Suprapubic skin (tissue), 4 donors: Measurements from ENCODE around the gene ISL2. TPM values are rescaled to one million over a fixed set of nuclear protein-coding genes. Genes with fewer than 3 reads are reported as not detected.

ENCODE experiments used
- DNase-seq, 2 donors: peaks; one replicate each; pipeline ENCODE4 v3.0.0-alpha.2; 2019; ENCODE audit warnings: low spot score in 2 of 2
- H3K27ac ChIP-seq: fragments of 200-600 bp; sonication (generic); one replicate; pipeline ENCODE4 v1.5.1; 2019
- H3K27me3 ChIP-seq: fragments of 200-600 bp; sonication (generic); one replicate; pipeline ENCODE4 v1.5.1; 2019
- H3K36me3 ChIP-seq: fragments of 200-600 bp; sonication (generic); one replicate; pipeline ENCODE4 v1.5.1; 2019
- H3K4me1 ChIP-seq: fragments of 200-600 bp; sonication (generic); one replicate; pipeline ENCODE4 v1.5.1; 2019
- H3K4me3 ChIP-seq: fragments of 200-600 bp; sonication (generic); one replicate; pipeline ENCODE4 v1.5.1; 2019; ENCODE audit warnings: mild to moderate bottlenecking
- H3K9me3 ChIP-seq: fragments of 200-600 bp; sonication (generic); one replicate; pipeline ENCODE4 v1.5.1; 2019
- EP300 ChIP-seq: sonication (generic); formaldehyde crosslinking; IDR thresholded peaks from one replicate; pipeline ENCODE4 v1.6.1; 2017; ENCODE audit warnings: antibody characterized with exemption
- POLR2A ChIP-seq, 2 donors: fragments of 450-650 bp; IDR thresholded peaks; one replicate each; pipeline ENCODE4 v1.6.1; 2017; ENCODE audit warnings: antibody characterized with exemption in 2 of 2, mild to moderate bottlenecking in 2 of 2, moderate library complexity in 2 of 2
- POLR2AphosphoS5 ChIP-seq, 3 donors: sonication (generic); formaldehyde crosslinking; IDR thresholded peaks; one replicate each; pipeline ENCODE4 v1.6.1; 2017; ENCODE audit warnings: antibody characterized with exemption in 3 of 3
- WGBS: methylation state at CpG from one replicate; pipeline ENCODE4 v1.1.5; 2018; 5-methylcytosine and 5-hydroxymethylcytosine counted together
- total RNA-seq, 4 donors: library from RNA; depleted of rRNA; stranded (reverse); fragments of >200 nt; gene quantifications; one replicate each; pipeline ENCODE4 v1.1.0, GENCODE V29; 2016
- TF ChIP-seq, protein P1 (sequence below), 2 donors: fragments of 200-600 bp in 1 of 2; fragments of 450-650 bp in 1 of 2; sonication (generic) in 1 of 2; IDR thresholded peaks; one replicate each; pipeline ENCODE4 v1.5.1; 2016 to 2019; ENCODE audit warnings: antibody characterized with exemption in 2 of 2, mild to moderate bottlenecking in 1 of 2, moderate library complexity in 1 of 2

Gene ISL2
- total RNA-seq, 4 donors from 2014 or later, result 0.76 TPM; not detected in 3

DNA sequence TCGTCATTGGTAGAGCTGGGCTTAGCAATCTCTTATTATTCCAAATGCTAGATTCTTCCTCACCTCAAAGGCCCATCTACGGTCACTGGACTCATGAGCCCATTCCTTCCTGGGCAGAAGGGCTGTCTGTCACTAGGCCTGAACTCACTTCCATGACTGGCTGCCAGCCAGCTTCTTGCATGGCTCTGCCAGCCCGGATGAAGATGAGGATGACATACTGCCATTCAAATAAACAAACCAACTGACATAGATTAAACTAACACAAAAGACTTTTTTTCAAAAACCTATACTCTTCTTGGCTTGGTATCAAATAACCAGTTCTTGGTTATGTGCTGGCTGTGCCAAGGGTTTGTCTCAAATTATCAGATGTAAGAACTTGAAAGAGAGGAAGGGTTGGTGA, 23.8 kb downstream of the ISL2 start:
- WGBS, result 88% methylated on average over 3 of the region's 3 CpGs

DNA sequence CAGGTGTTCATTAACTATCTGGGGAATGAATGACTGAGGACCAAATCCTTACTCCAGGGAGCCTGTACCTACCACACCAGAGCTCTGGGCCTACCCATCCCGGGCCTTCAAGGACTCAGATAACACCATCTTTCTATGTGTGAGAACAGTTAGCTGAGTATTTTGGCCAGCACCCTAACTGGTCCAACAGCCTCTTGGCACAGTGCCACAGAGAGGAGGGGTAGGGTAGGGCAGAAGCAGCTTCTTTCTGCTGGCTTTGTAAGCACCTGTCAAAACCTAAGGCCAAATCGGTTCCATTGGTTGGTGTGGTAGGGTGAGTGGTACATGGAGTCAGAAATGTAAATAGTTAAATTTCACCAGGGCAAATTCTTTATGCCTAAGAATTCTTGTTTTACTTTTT, 26.7 kb downstream of the ISL2 start:
- Histone ChIP-seq H3K27me3 (no peaks in the 10 kb centered on the region), H3K4me3 (no peak overlapping the region), H3K36me3 (no peaks in the 10 kb centered on the region), H3K4me1 (peaks cover 4% of the 10 kb centered on the region), H3K9me3 (no peaks in the 10 kb centered on the region), H3K27ac (no peak overlapping the region)
- TF ChIP-seq POLR2A (IDR thresholded peaks at IDR 0.05) (no peak), EP300 (no peak), POLR2AphosphoS5 (IDR thresholded peaks at IDR 0.05) (no peak)
- TF ChIP-seq, protein P1, sequence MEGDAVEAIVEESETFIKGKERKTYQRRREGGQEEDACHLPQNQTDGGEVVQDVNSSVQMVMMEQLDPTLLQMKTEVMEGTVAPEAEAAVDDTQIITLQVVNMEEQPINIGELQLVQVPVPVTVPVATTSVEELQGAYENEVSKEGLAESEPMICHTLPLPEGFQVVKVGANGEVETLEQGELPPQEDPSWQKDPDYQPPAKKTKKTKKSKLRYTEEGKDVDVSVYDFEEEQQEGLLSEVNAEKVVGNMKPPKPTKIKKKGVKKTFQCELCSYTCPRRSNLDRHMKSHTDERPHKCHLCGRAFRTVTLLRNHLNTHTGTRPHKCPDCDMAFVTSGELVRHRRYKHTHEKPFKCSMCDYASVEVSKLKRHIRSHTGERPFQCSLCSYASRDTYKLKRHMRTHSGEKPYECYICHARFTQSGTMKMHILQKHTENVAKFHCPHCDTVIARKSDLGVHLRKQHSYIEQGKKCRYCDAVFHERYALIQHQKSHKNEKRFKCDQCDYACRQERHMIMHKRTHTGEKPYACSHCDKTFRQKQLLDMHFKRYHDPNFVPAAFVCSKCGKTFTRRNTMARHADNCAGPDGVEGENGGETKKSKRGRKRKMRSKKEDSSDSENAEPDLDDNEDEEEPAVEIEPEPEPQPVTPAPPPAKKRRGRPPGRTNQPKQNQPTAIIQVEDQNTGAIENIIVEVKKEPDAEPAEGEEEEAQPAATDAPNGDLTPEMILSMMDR (IDR thresholded peaks at IDR 0.05), result no peak
- 71% methylated on average over 2 of the region's 2 CpGs for WGBS
- DNase-seq, result no peak

More for the DNA sequence above, 23.8 kb downstream of the ISL2 start:
- H3K4me1 ChIP-seq, result no peaks in the 10 kb centered on the region
- TF ChIP-seq, protein P1 (IDR thresholded peaks at IDR 0.05), result no peak
- TF ChIP-seq POLR2A (IDR thresholded peaks at IDR 0.05) (no peak), POLR2AphosphoS5 (IDR thresholded peaks at IDR 0.05) (no peak), EP300 (no peak)
- no peaks in the 10 kb centered on the region for H3K9me3 ChIP-seq
- no peak overlapping the region for H3K27ac ChIP-seq
- no peak for DNase-seq
- H3K4me3 ChIP-seq, result no peak overlapping the region
- no peaks in the 10 kb centered on the region for H3K27me3 ChIP-seq
- H3K36me3 ChIP-seq, result no peaks in the 10 kb centered on the region

DNA sequence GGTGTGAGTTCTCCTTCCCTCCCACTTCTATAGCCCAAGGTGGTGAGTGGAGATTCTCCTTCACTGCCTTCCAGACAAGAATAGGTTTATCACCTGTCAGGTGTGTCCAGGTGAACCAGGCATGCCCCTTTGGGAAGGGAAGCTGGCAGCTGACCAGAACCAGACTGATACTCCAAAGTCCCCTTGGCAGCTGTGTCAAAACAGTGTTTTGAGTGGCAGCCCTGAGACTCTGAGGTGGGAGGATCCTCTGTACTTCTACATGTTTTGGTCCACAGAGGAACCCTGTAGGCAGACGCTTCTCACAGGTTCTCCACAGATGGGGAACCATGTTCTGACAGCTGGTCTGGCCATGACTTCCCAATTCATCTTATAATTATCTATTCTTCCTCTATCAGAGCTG, 30.1 kb downstream of the ISL2 start:
- peaks cover 7% of the 10 kb centered on the region for H3K4me1 ChIP-seq
- no peak overlapping the region for H3K27ac ChIP-seq
- H3K4me3 ChIP-seq, result no peak overlapping the region
- WGBS, result 100% methylated on average over 1 of the region's 1 CpG
- no peaks in the 10 kb centered on the region for H3K27me3 ChIP-seq
- no peaks in the 10 kb centered on the region for H3K9me3 ChIP-seq
- TF ChIP-seq EP300, result no peak
- TF ChIP-seq POLR2A (IDR thresholded peaks at IDR 0.05), result no peak
- TF ChIP-seq, protein P1 (IDR thresholded peaks at IDR 0.05), result no peak
- TF ChIP-seq POLR2AphosphoS5 (IDR thresholded peaks at IDR 0.05), result no peak
- no peaks in the 10 kb centered on the region for H3K36me3 ChIP-seq
- no peak for DNase-seq

DNA sequence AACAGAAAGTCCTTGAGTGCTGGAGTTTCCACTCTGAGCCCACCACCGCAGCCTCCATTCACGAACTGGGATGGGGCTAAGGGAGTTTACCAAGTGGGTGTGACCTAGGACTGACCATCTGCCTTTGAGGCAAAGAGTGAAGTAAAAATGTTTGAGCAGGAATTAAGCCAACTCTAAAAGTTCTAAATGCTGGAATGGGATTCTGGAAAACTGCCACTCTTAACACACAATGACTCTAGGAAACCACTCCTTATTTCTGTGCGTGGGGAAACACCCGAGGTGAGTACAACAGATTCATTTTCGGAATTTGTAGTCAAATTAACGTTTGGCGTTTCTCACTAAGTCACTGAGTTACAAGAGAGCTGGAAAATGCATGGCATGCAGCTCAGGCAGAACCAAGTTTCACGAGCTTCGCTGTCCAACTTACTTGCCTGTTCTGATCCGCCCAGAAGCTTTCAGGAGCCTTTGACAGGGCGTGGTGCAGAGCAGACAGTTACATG, 31.6 kb downstream of the ISL2 start:
- H3K4me3 ChIP-seq, result no peak overlapping the region
- H3K4me1 ChIP-seq, result peaks cover 7% of the 10 kb centered on the region
- peaks cover 4% of the 10 kb centered on the region for H3K36me3 ChIP-seq
- TF ChIP-seq POLR2A (IDR thresholded peaks at IDR 0.05) (no peak), POLR2AphosphoS5 (IDR thresholded peaks at IDR 0.05) (no peak), EP300 (no peak)
- TF ChIP-seq, protein P1 (IDR thresholded peaks at IDR 0.05), result no peak
- no peaks in the 10 kb centered on the region for H3K9me3 ChIP-seq
- DNase-seq, result no peak
- WGBS, result 20% methylated on average over 11 of the region's 11 CpGs
- no peak overlapping the region for H3K27ac ChIP-seq
- H3K27me3 ChIP-seq, result no peaks in the 10 kb centered on the region

- WGBS, result 95% methylated on average over 3 of the region's 3 CpGs
- Histone ChIP-seq H3K27ac (no peak overlapping the region), H3K27me3 (no peaks in the 10 kb centered on the region), H3K36me3 (peaks cover 16% of the 10 kb centered on the region), H3K4me3 (no peak overlapping the region), H3K9me3 (no peaks in the 10 kb centered on the region), H3K4me1 (no peaks in the 10 kb centered on the region)
- DNase-seq, result no peak
- no peak for TF ChIP-seq POLR2A (IDR thresholded peaks at IDR 0.05)
- TF ChIP-seq, protein P1 (IDR thresholded peaks at IDR 0.05), result no peak
- TF ChIP-seq EP300, result no peak
- TF ChIP-seq POLR2AphosphoS5 (IDR thresholded peaks at IDR 0.05), result no peak
Measured at GRCh38 chr15:76376029-76376428, 39.5 kb downstream of the ISL2 start.
